ENCODE measurements around the gene AUNIP.

DNA sequence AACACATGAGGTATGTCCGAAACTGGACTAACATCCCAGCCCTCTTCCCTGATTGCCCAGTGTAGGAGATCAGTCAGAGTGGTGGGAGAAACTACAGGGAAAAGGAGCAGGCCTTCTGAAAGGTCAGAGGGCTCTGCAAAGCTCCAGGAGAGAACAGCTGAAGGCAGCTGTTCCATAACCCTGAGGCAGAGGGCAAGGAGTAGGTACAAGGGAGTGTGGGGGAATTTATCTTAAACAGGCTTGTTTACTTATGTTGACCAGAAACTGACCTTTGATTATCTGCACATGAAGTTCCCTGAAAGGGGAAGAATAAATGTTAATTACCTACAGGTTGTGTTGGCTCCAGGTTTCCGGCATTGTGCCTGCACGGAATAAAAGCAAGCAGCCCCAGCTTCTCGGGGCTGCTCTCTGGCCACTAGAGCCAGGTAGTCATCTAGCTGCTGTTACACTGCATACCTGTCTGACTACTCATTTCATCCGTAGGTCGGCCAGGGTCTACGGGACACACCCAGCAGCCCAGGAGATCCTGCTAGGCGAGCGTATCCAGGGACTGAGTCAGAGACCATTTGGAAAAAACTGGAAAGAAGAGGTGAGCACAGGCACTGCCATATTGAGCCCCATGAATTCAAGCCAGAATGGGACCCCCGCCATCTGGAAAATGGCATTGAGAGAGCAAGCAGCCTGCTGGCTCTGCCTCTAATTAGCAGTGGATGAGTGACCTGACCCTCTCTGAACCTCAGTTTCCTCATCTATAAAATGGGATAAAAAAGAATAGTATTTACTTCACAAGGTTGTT lies 31.2 kb upstream of the AUNIP start:
- TF ChIP-seq, protein P1, sequence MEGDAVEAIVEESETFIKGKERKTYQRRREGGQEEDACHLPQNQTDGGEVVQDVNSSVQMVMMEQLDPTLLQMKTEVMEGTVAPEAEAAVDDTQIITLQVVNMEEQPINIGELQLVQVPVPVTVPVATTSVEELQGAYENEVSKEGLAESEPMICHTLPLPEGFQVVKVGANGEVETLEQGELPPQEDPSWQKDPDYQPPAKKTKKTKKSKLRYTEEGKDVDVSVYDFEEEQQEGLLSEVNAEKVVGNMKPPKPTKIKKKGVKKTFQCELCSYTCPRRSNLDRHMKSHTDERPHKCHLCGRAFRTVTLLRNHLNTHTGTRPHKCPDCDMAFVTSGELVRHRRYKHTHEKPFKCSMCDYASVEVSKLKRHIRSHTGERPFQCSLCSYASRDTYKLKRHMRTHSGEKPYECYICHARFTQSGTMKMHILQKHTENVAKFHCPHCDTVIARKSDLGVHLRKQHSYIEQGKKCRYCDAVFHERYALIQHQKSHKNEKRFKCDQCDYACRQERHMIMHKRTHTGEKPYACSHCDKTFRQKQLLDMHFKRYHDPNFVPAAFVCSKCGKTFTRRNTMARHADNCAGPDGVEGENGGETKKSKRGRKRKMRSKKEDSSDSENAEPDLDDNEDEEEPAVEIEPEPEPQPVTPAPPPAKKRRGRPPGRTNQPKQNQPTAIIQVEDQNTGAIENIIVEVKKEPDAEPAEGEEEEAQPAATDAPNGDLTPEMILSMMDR (IDR thresholded peaks at IDR 0.05; ENCODE audit: low read length): no peak
- TF ChIP-seq EZH2phosphoT487 (IDR thresholded peaks at IDR 0.05; ENCODE audit: low read length) (no peak), EZH2 (optimal IDR thresholded peaks at IDR 0.05; ENCODE audit: low read depth, low read length) (no peak)
